ENCODE results near the gene GTSF1L. TPM values are rescaled to one million over a fixed set of nuclear protein-coding genes. Genes with fewer than 3 reads are reported as not detected.

Gene GTSF1L
- total RNA-seq, 1 donor from 2014 or later, result not detected

GRCh38 chr20:43767686-43768474 is 41.1 kb upstream of the GTSF1L start:
- H3K4me3 Mint-ChIP-seq, result no peak overlapping the region
- H3K9me3 Mint-ChIP-seq, result no peaks in the 10 kb centered on the region
- TF ChIP-seq CTCF (conservative IDR thresholded peaks at IDR 0.05), result no peak
- no peaks in the 10 kb centered on the region for H3K36me3 Mint-ChIP-seq (ENCODE audit: low read depth)
- H3K27me3 Mint-ChIP-seq (ENCODE audit: low read depth), result peaks cover 31% of the 10 kb centered on the region
- H3K4me1 Mint-ChIP-seq, result peaks cover 24% of the 10 kb centered on the region
- DNase-seq (ENCODE audit: low read depth, low spot score), result no peak
- H3K27ac Mint-ChIP-seq (ENCODE audit: unreplicated experiment), result no peak overlapping the region

- Mint-ChIP-seq H3K36me3 (ENCODE audit: low read depth) (no peaks in the 10 kb centered on the region), H3K27me3 (ENCODE audit: low read depth) (peaks cover 26% of the 10 kb centered on the region), H3K4me1 (peaks cover 31% of the 10 kb centered on the region), H3K27ac (ENCODE audit: unreplicated experiment) (no peak overlapping the region), H3K9me3 (no peaks in the 10 kb centered on the region), H3K4me3 (no peak overlapping the region)
- no peak for TF ChIP-seq CTCF (conservative IDR thresholded peaks at IDR 0.05)
- no peak for DNase-seq (ENCODE audit: low read depth, low spot score)
Observed at GRCh38 chr20:43766917-43767316, 40.1 kb upstream of the GTSF1L start.

- DNase-seq (ENCODE audit: low read depth, low spot score), result no peak
- no peak overlapping the region for H3K4me3 Mint-ChIP-seq
- peaks cover 34% of the 10 kb centered on the region for H3K4me1 Mint-ChIP-seq
- H3K36me3 Mint-ChIP-seq (ENCODE audit: low read depth), result no peaks in the 10 kb centered on the region
- peaks cover 26% of the 10 kb centered on the region for H3K27me3 Mint-ChIP-seq (ENCODE audit: low read depth)
- no peaks in the 10 kb centered on the region for H3K9me3 Mint-ChIP-seq
- no peak for TF ChIP-seq CTCF (conservative IDR thresholded peaks at IDR 0.05)
- no peak overlapping the region for H3K27ac Mint-ChIP-seq (ENCODE audit: unreplicated experiment)
Observed at GRCh38 chr20:43766385-43766784, 39.6 kb upstream of the GTSF1L start.

- Mint-ChIP-seq H3K4me1 (peaks cover 36% of the 10 kb centered on the region), H3K27ac (ENCODE audit: unreplicated experiment) (peak overlapping the region; percentile 3), H3K9me3 (no peaks in the 10 kb centered on the region), H3K36me3 (ENCODE audit: low read depth) (no peaks in the 10 kb centered on the region), H3K4me3 (no peak overlapping the region), H3K27me3 (ENCODE audit: low read depth) (peaks cover 25% of the 10 kb centered on the region)
- no peak for DNase-seq (ENCODE audit: low read depth, low spot score)
- no peak for TF ChIP-seq CTCF (conservative IDR thresholded peaks at IDR 0.05)
Observed at GRCh38 chr20:43765916-43766315, 39.1 kb upstream of the GTSF1L start.

- no peak overlapping the region for H3K4me3 Mint-ChIP-seq
- no peak for DNase-seq (ENCODE audit: low read depth, low spot score)
- H3K9me3 Mint-ChIP-seq, result no peaks in the 10 kb centered on the region
- H3K36me3 Mint-ChIP-seq (ENCODE audit: low read depth), result no peaks in the 10 kb centered on the region
- peaks cover 36% of the 10 kb centered on the region for H3K4me1 Mint-ChIP-seq
- TF ChIP-seq CTCF (conservative IDR thresholded peaks at IDR 0.05), result no peak
- H3K27me3 Mint-ChIP-seq (ENCODE audit: low read depth), result peaks cover 28% of the 10 kb centered on the region
- H3K27ac Mint-ChIP-seq (ENCODE audit: unreplicated experiment), result peak overlapping the region; percentile 27
Observed at GRCh38 chr20:43762911-43763310, 36.1 kb upstream of the GTSF1L start.

Data from neural crest cell (in vitro differentiated cells).